GM12878 (cell line): Measurements from ENCODE around the gene ASPDH. TPM values are rescaled to one million over a fixed set of nuclear protein-coding genes. Genes with fewer than 3 reads are reported as not detected.

Experiments used
- ATAC-seq: fragments of 200-7000 bp; cut with Tn5 transposase; 3 replicates; pipeline ENCODE4 v1.9.1; 2020; ENCODE audit warnings: mild to moderate bottlenecking, moderate library complexity
- BruUV-seq: library from RNA; stranded (reverse); fragments of 400-500 nt; replicated peaks from 2 replicates; lab custom pipeline; 2021; lab: Mats Ljungman, UMichigan
- CTCF ChIA-PET: fragments of 300-600 bp; sonication (Branson Sonifier 250); formaldehyde crosslinking; extraction: SDS; loops from one replicate; lab custom pipeline; 2021; ENCODE audit warnings: inconsistent platforms; lab: Yijun Ruan, JAX
- POLR2A ChIA-PET: fragments of 350-600 bp; formaldehyde crosslinking; extraction: SDS; loops from one replicate; lab custom pipeline; 2021; ENCODE audit warnings: inconsistent platforms; lab: Charles Lee
- RAD21 ChIA-PET: fragments of 300-600 bp; sonication (Branson Sonifier 250); formaldehyde crosslinking; loops from one replicate; lab custom pipeline; 2023; ENCODE audit warnings: antibody characterized with exemption; ENCODE audit not compliant: unreplicated experiment; lab: Charles Lee
- SMC1A ChIA-PET: fragments of 300-600 bp; sonication (Branson Sonifier 250); formaldehyde crosslinking; loops from one replicate; lab custom pipeline; 2023; ENCODE audit not compliant: unreplicated experiment, uncharacterized antibody; lab: Charles Lee
- DNase-seq: peaks from one replicate; pipeline ENCODE4 v3.0.0-alpha.2; 2011; ENCODE audit warnings: low read depth, low spot score
- FAIRE-seq: peaks from 3 replicates; lab custom pipeline; 2011; peaks lifted over from hg19 to GRCh38; lab: Jason Lieb, UNC
- H2AFZ ChIP-seq: 2 replicates; pipeline ENCODE4 v1.6.0; 2011; ENCODE audit warnings: low read depth, low read length, control low read depth; ENCODE audit not compliant: control insufficient read depth
- H3K27ac ChIP-seq: 2 replicates; pipeline ENCODE4 v1.5.1; 2011; ENCODE audit warnings: control low read depth; ENCODE audit not compliant: control insufficient read depth, insufficient read depth
- H3K27me3 ChIP-seq, 2 experiments: replicated peaks in 1 of 2; 2 replicates each; pipeline versions ENCODE4 v1.6.0 to v1.6.1; 2011; ENCODE audit warnings: low read length in 1 of 2; ENCODE audit not compliant: control insufficient read depth in 2 of 2, insufficient read depth in 2 of 2
- H3K36me3 ChIP-seq, 2 experiments: 2 replicates each; pipeline ENCODE4 v1.5.1; 2011; ENCODE audit warnings: low read length in 1 of 2; ENCODE audit not compliant: control insufficient read depth in 2 of 2, insufficient read depth in 2 of 2
- H3K4me1 ChIP-seq: 2 replicates; pipeline ENCODE4 v1.6.1; 2011; ENCODE audit warnings: mild to moderate bottlenecking, low read length, moderate library complexity, mixed read lengths; ENCODE audit not compliant: control insufficient read depth, insufficient read depth
- H3K4me2 ChIP-seq: 2 replicates; pipeline ENCODE4 v1.6.0; 2011; ENCODE audit warnings: control low read depth; ENCODE audit not compliant: control insufficient read depth, insufficient read depth
- H3K4me3 ChIP-seq: fragments of 200-600 bp; sonication (generic); 2 replicates; pipeline ENCODE4 v1.5.1; 2016
- H3K79me2 ChIP-seq: 2 replicates; pipeline ENCODE4 v1.6.0; 2011; ENCODE audit warnings: low read length; ENCODE audit not compliant: control insufficient read depth, insufficient read depth
- H3K9ac ChIP-seq: 2 replicates; pipeline ENCODE4 v1.8.0; 2011; ENCODE audit warnings: low read length, control low read depth, mixed read lengths; ENCODE audit not compliant: control insufficient read depth, insufficient read depth
- H3K9me3 ChIP-seq: replicated peaks from 3 replicates; pipeline ENCODE4 v1.5.1; 2011; ENCODE audit warnings: mild to moderate bottlenecking, low read length; ENCODE audit not compliant: control insufficient read depth, insufficient read depth
- H4K20me1 ChIP-seq: 2 replicates; pipeline ENCODE4 v1.6.0; 2011; ENCODE audit not compliant: control insufficient read depth, insufficient read depth
- ATF2 ChIP-seq: IDR thresholded peaks from 2 replicates; pipeline ENCODE4 v1.6.1; 2012; ENCODE audit warnings: low read length, inconsistent platforms
- BACH1 ChIP-seq: fragments of 450-650 bp; IDR thresholded peaks from 2 replicates; pipeline ENCODE4 v1.6.1; 2017; ENCODE audit warnings: mild to moderate bottlenecking, borderline replicate concordance
- CEBPB ChIP-seq, 2 experiments: fragments of 150-350 bp in 1 of 2; IDR thresholded peaks; 2 replicates each; pipeline ENCODE4 v1.6.1; 2012 to 2014; ENCODE audit warnings: low read depth in 2 of 2, low read length in 2 of 2, borderline replicate concordance in 1 of 2, inconsistent platforms in 1 of 2
- CREM ChIP-seq: IDR thresholded peaks from 2 replicates; pipeline ENCODE4 v1.6.1; 2014; ENCODE audit warnings: antibody characterized with exemption, low read depth
- E2F8 ChIP-seq: fragments of 450-650 bp; IDR thresholded peaks from 2 replicates; pipeline ENCODE4 v1.6.1; 2018; ENCODE audit warnings: mild to moderate bottlenecking, low read depth, moderate library complexity; ENCODE audit not compliant: partially characterized antibody
- EED ChIP-seq: sonication (generic); IDR thresholded peaks from 2 replicates; pipeline ENCODE4 v1.6.1; 2016; ENCODE audit warnings: antibody characterized with exemption, low read depth
- HDAC2 ChIP-seq: fragments of 200-600 bp; sonication (generic); IDR thresholded peaks from 2 replicates; pipeline ENCODE4 v1.6.1; 2017
- NR2C2 ChIP-seq: IDR thresholded peaks from 2 replicates; pipeline ENCODE4 v1.6.1; 2011; ENCODE audit warnings: borderline replicate concordance, low read depth; ENCODE audit not compliant: control insufficient read depth, insufficient read length
- PBX3 ChIP-seq: IDR thresholded peaks from 2 replicates; pipeline ENCODE4 v1.6.1; 2011; ENCODE audit warnings: mild to moderate bottlenecking, low read depth, low read length, moderate library complexity; ENCODE audit not compliant: insufficient replicate concordance
- POLR2AphosphoS5 ChIP-seq: IDR thresholded peaks from 2 replicates; pipeline ENCODE4 v1.6.1; 2011; ENCODE audit warnings: mild to moderate bottlenecking, low read length, inconsistent platforms
- RBBP5 ChIP-seq: fragments of 200-600 bp; sonication (generic); conservative IDR thresholded peaks from 2 replicates; pipeline ENCODE4 v1.6.1; 2016
- SMAD5 ChIP-seq: IDR thresholded peaks from 2 replicates; pipeline ENCODE4 v1.6.1; 2016; ENCODE audit warnings: antibody characterized with exemption, low read depth
- SMC3 ChIP-seq: IDR thresholded peaks from 2 replicates; pipeline ENCODE4 v1.6.1; 2011; ENCODE audit warnings: low read length, improper control_type of control experiment, borderline replicate concordance
- STAT1 ChIP-seq: fragments of 450-650 bp; conservative IDR thresholded peaks from 2 replicates; pipeline ENCODE4 v1.6.1; 2014; ENCODE audit warnings: antibody characterized with exemption, mild to moderate bottlenecking
- TARDBP ChIP-seq: IDR thresholded peaks from 2 replicates; pipeline ENCODE4 v1.6.1; 2016; ENCODE audit warnings: borderline replicate concordance
- WRNIP1 ChIP-seq: IDR thresholded peaks from 2 replicates; pipeline ENCODE4 v1.6.1; 2011; ENCODE audit warnings: low read depth, low read length, improper control_type of control experiment, borderline replicate concordance
- WGBS: methylation state at CpG from one replicate; pipeline ENCODE4 v1.1.6; 2016; ENCODE audit warnings: low lambda C conversion rate; ENCODE audit not compliant: insufficient replicate concordance, insufficient coverage; ENCODE audit errors: missing lambda C conversion rate; 5-methylcytosine and 5-hydroxymethylcytosine counted together
- in situ Hi-C: fragments of 300-500 bp; cut with MboI; formaldehyde crosslinking; loops from 9 replicates; pipeline ENCODE4 v1.14.3; 2018; ENCODE audit warnings: mixed read lengths
- intact Hi-C: fragments of 100-400 bp; cut with micrococcal nuclease; formaldehyde crosslinking; loops from one replicate; pipeline ENCODE4 v1.14.2; 2022; ENCODE audit not compliant: unreplicated experiment
- polyA plus RNA-seq, 11 experiments: library from polyadenylated mRNA; depleted of rRNA in 4 of 11; unstranded in 6 of 11; stranded (reverse) in 5 of 11; fragments of >200 nt; fragmentation: Nextera tagmentation in 4 of 11; fragmentation: Illumina TruSeq in 1 of 11; extraction: Ambion mirVana in 4 of 11; extraction: Trizol in 1 of 11; gene quantifications; 1 replicate in 1 of 11; 2 replicates in 10 of 11; pipeline versions ENCODE4 v1.2.1 to v1.2.3, GENCODE V29; 2011 to 2016; ENCODE audit warnings: inconsistent platforms in 2 of 11, missing spikeins in 2 of 11, low read depth in 1 of 11
- total RNA-seq, 4 experiments: library from RNA; depleted of rRNA in 3 of 4; stranded (reverse); fragments of >200 nt in 3 of 4; fragmentation: Illumina TruSeq in 1 of 4; extraction: Trizol in 1 of 4; gene quantifications; 2 replicates each; pipeline versions ENCODE4 v1.2.1 to v1.2.3, GENCODE V29; 2013 to 2021

The ASPDH gene
- total and polyA plus RNA-seq, 10 of the 15 experiments (the other 5 are each of a cell fraction or from before 2014, with no cell fraction given) = not detected

GRCh38 chr19:50511069-50511822 is 2.5 kb downstream of the ASPDH start, which contains the start of gene JOSD2:
Gene JOSD2 (minus strand): TSS chr19:50511191. CDS start chr19:50510431, 760 bp downstream.
- peaks cover 3% of the 10 kb centered on the region; the same call in 1 of the 2 replicates for H3K4me1 ChIP-seq
- ATAC-seq (peak; percentile 98), DNase-seq (peak; percentile 94), FAIRE-seq (peak; percentile 99)
- no peaks in the 10 kb centered on the region for H4K20me1 ChIP-seq
- H3K4me3 ChIP-seq = peak within 1 kb of the TSS; percentile 81
- ChIA-PET CTCF (interaction anchor here (0.6 to 2.4 kb wide), 8 partner anchors 23 to 220 kb away, joined by 3 to 10 read pairs (median 4); no protein-coding TSS in a partner anchor), SMC1A (interaction anchor here (0.6 kb wide), 1 partner anchor 158 kb away, joined by 4 read pairs; no protein-coding TSS in a partner anchor), RAD21 (interaction anchor here (0.6 to 1.4 kb wide), 5 partner anchors 17 to 272 kb away, joined by 3 to 4 read pairs (median 3); no protein-coding TSS in a partner anchor), POLR2A (interaction anchor here (1.2 kb wide), 1 partner anchor 153 kb away, joined by 4 read pairs; no protein-coding TSS in a partner anchor)
- H3K4me2 ChIP-seq = peak within 1 kb of the TSS; percentile 99
- under 1% methylated on average over 66 of the region's 69 CpGs for WGBS
- no peaks in the 10 kb centered on the region for H3K27me3 ChIP-seq
- no TSS peak for BruUV-seq
- intact Hi-C loops (no loop called here), in situ Hi-C loops (no loop called here)
- peak within 1 kb of the TSS; percentile 80 for H3K9ac ChIP-seq
- H3K36me3 ChIP-seq = no peaks in the 10 kb centered on the region
- H3K9me3 ChIP-seq = no peaks in the 10 kb centered on the region
- H3K79me2 ChIP-seq = no peaks in the 10 kb centered on the region
- H3K27ac ChIP-seq = peak within 1 kb of the TSS; percentile 67
- H2AFZ ChIP-seq = peak within 1 kb of the TSS; percentile 82
- TF ChIP-seq STAT1 = peak; percentile 91
- TF ChIP-seq EED = no peak
- TF ChIP-seq ATF2 = peak; percentile 80
- TF ChIP-seq E2F8 = peak; percentile 89
- peak; percentile 86; the same call in 1 of the 2 replicates for TF ChIP-seq TARDBP
- peak; percentile 20; the same call in 1 of the 2 replicates for TF ChIP-seq BACH1
- TF ChIP-seq SMAD5 = no peak
- no peak for TF ChIP-seq HDAC2
- TF ChIP-seq PBX3 = no peak
- no peak for TF ChIP-seq NR2C2
- TF ChIP-seq RBBP5 = no peak
- peak; percentile 100 for TF ChIP-seq CREM
- no peak; the same call in 1 of the 2 replicates for TF ChIP-seq POLR2AphosphoS5
- no peak for TF ChIP-seq CEBPB (IDR thresholded peaks at IDR 0.05; ENCODE audit: borderline replicate concordance in 1 of 2, low read depth in 2 of 2, low read length in 2 of 2)
- TF ChIP-seq SMC3 = no peak
- no peak for TF ChIP-seq WRNIP1
